ENCODE measurements around the gene SNX24.

Gene SNX24

GRCh38 chr5:122870219-122870856 is 24.9 kb downstream of the SNX24 start:
- H3K4me3 ChIP-seq (ENCODE audit: low read length): peak overlapping the region; percentile 19
- no peak for TF ChIP-seq CTCF (conservative IDR thresholded peaks at IDR 0.05; ENCODE audit: low read length)
- peak; percentile 64 for DNase-seq (ENCODE audit: low read depth)

- no peak overlapping the region for H3K4me3 ChIP-seq (ENCODE audit: low read length)
- TF ChIP-seq CTCF (conservative IDR thresholded peaks at IDR 0.05; ENCODE audit: low read length): no peak
- peak; percentile 76 for DNase-seq (ENCODE audit: low read depth)
These were observed 26.2 kb downstream of the SNX24 start for GRCh38 chr5:122871661-122872060.

- no peak overlapping the region for H3K4me3 ChIP-seq (ENCODE audit: low read length)
- TF ChIP-seq CTCF (conservative IDR thresholded peaks at IDR 0.05; ENCODE audit: low read length): no peak
These were observed 28.9 kb downstream of the SNX24 start for GRCh38 chr5:122874179-122874875.

GRCh38 chr5:122877518-122877917 is 32.1 kb downstream of the SNX24 start:
- H3K4me3 ChIP-seq (ENCODE audit: low read length): no peak overlapping the region
- TF ChIP-seq CTCF (conservative IDR thresholded peaks at IDR 0.05; ENCODE audit: low read length): no peak
- DNase-seq (ENCODE audit: low read depth): no peak

More at GRCh38 chr5:122874179-122874875, 28.9 kb downstream of the SNX24 start:
- DNase-seq (ENCODE audit: low read depth): no peak

- TF ChIP-seq CTCF (conservative IDR thresholded peaks at IDR 0.05; ENCODE audit: low read length): no peak
- DNase-seq (ENCODE audit: low read depth): no peak
These were observed 33.7 kb downstream of the SNX24 start for GRCh38 chr5:122879076-122879475.

GRCh38 chr5:122880170-122880689 is 34.8 kb downstream of the SNX24 start:
- H3K4me3 ChIP-seq (ENCODE audit: low read length): no peak overlapping the region
- DNase-seq (ENCODE audit: low read depth): no peak
- TF ChIP-seq CTCF (conservative IDR thresholded peaks at IDR 0.05; ENCODE audit: low read length): no peak

More at GRCh38 chr5:122879076-122879475, 33.7 kb downstream of the SNX24 start:
- H3K4me3 ChIP-seq (ENCODE audit: low read length): no peak overlapping the region

- DNase-seq (ENCODE audit: low read depth): peak; percentile 41
- H3K4me3 ChIP-seq (ENCODE audit: low read length): no peak overlapping the region
- TF ChIP-seq CTCF (conservative IDR thresholded peaks at IDR 0.05; ENCODE audit: low read length): no peak
These were observed 35.3 kb downstream of the SNX24 start for GRCh38 chr5:122880749-122881148.

All from AG10803 (cell line).